WTC11 (cell line): ENCODE measurements around the gene TMC1. TPM values are rescaled to one million over a fixed set of nuclear protein-coding genes. Genes with fewer than 3 reads are reported as not detected.

Experiments used
- ATAC-seq: fragments of 200-7000 bp; cut with Tn5 transposase; 2 replicates; pipeline ENCODE4 v1.10.0; 2021; ENCODE audit warnings: mild to moderate bottlenecking, moderate library complexity
- CTCF ChIA-PET: fragments of 300-600 bp; sonication (Branson Sonifier 250); formaldehyde crosslinking; loops from one replicate; lab custom pipeline; 2021; ENCODE audit warnings: antibody characterized with exemption; lab: Charles Lee
- POLR2A ChIA-PET: fragments of 350-600 bp; sonication (Branson Sonifier 250); formaldehyde crosslinking; loops from one replicate; lab custom pipeline; 2021; ENCODE audit warnings: antibody characterized with exemption; lab: Charles Lee
- DNase-seq: peaks from one replicate; pipeline ENCODE4 v3.0.0; 2021; ENCODE audit warnings: low spot score
- H3K27ac Mint-ChIP-seq: 2 replicates; pipeline ENCODE4 v1.8.0; 2021; ENCODE audit warnings: mixed read lengths
- H3K27me3 Mint-ChIP-seq: 2 replicates; pipeline ENCODE4 v1.8.0; 2021; ENCODE audit warnings: low read depth, mild to moderate bottlenecking, moderate library complexity, mixed read lengths
- H3K36me3 Mint-ChIP-seq: 2 replicates; pipeline ENCODE4 v1.8.0; 2021; ENCODE audit warnings: mixed read lengths
- H3K4me1 Mint-ChIP-seq: 2 replicates; pipeline ENCODE4 v1.8.0; 2022; ENCODE audit warnings: mixed read lengths
- H3K4me3 Mint-ChIP-seq: 2 replicates; pipeline ENCODE4 v1.8.0; 2021; ENCODE audit warnings: mild to moderate bottlenecking, moderate library complexity, mixed read lengths
- H3K9me3 Mint-ChIP-seq: 2 replicates; pipeline ENCODE4 v1.8.0; 2021; ENCODE audit warnings: mixed read lengths
- AR ChIP-seq: fragments of 250-450 bp; sonication (Bioruptor Pico); IDR thresholded peaks from 2 replicates; pipeline ENCODE4 v1.9.0; 2021; ENCODE audit warnings: mild to moderate bottlenecking
- CBFB ChIP-seq: sonication (generic); formaldehyde crosslinking; IDR thresholded peaks from 2 replicates; pipeline ENCODE4 v1.8.1; 2022; ENCODE audit warnings: mild to moderate bottlenecking, low read depth, missing genetic modification reagents
- CDX4 ChIP-seq: fragments of 250-450 bp; sonication (Bioruptor Pico); IDR thresholded peaks from 2 replicates; pipeline ENCODE4 v1.9.0; 2021; ENCODE audit warnings: moderate library complexity, mild to moderate bottlenecking, inconsistent platforms, borderline replicate concordance
- ESRRA ChIP-seq: sonication (generic); formaldehyde crosslinking; IDR thresholded peaks from 2 replicates; pipeline ENCODE4 v1.8.1; 2022; ENCODE audit warnings: mild to moderate bottlenecking, missing genetic modification reagents, borderline replicate concordance
- ETV6 ChIP-seq: sonication (generic); formaldehyde crosslinking; IDR thresholded peaks from 2 replicates; pipeline ENCODE4 v1.8.1; 2022; ENCODE audit warnings: mild to moderate bottlenecking, missing genetic modification reagents
- FOXP1 ChIP-seq: sonication (generic); formaldehyde crosslinking; IDR thresholded peaks from 2 replicates; pipeline ENCODE4 v1.8.0; 2022; ENCODE audit warnings: missing genetic modification reagents, mild to moderate bottlenecking, moderate library complexity, borderline replicate concordance
- JUN ChIP-seq: sonication (generic); formaldehyde crosslinking; IDR thresholded peaks from 2 replicates; pipeline ENCODE4 v1.8.0; 2023; ENCODE audit warnings: mild to moderate bottlenecking, missing genetic modification reagents
- MYBL2 ChIP-seq: sonication (generic); formaldehyde crosslinking; IDR thresholded peaks from 2 replicates; pipeline ENCODE4 v1.8.1; 2023; ENCODE audit warnings: mild to moderate bottlenecking, moderate library complexity, missing genetic modification reagents
- NFYB ChIP-seq: sonication (generic); formaldehyde crosslinking; conservative IDR thresholded peaks from 2 replicates; pipeline ENCODE4 v1.8.0; 2022; ENCODE audit warnings: low read depth, missing genetic modification reagents
- NR3C1 ChIP-seq: sonication (generic); formaldehyde crosslinking; conservative IDR thresholded peaks from 2 replicates; pipeline ENCODE4 v1.8.1; 2023; ENCODE audit warnings: low read depth, mild to moderate bottlenecking, missing genetic modification reagents
- SMAD3 ChIP-seq: sonication (generic); formaldehyde crosslinking; IDR thresholded peaks from 2 replicates; pipeline ENCODE4 v1.8.0; 2022; ENCODE audit warnings: missing genetic modification reagents, mild to moderate bottlenecking, borderline replicate concordance
- SOX15 ChIP-seq: fragments of 250-450 bp; sonication (Bioruptor Pico); IDR thresholded peaks from 2 replicates; pipeline ENCODE4 v1.9.0; 2021; ENCODE audit warnings: mild to moderate bottlenecking
- TP53 ChIP-seq: sonication (generic); formaldehyde crosslinking; IDR thresholded peaks from 2 replicates; pipeline ENCODE4 v1.8.1; 2023; ENCODE audit warnings: mild to moderate bottlenecking, missing genetic modification reagents
- ZNF138 ChIP-seq: sonication (generic); formaldehyde crosslinking; conservative IDR thresholded peaks from 2 replicates; pipeline ENCODE4 v1.8.1; 2022; ENCODE audit warnings: mild to moderate bottlenecking, moderate library complexity, missing genetic modification reagents
- ZNF281 ChIP-seq: sonication (generic); formaldehyde crosslinking; IDR thresholded peaks from 2 replicates; pipeline ENCODE4 v1.8.0; 2023; ENCODE audit warnings: mild to moderate bottlenecking, missing genetic modification reagents
- ZNF532 ChIP-seq: fragments of 250-450 bp; sonication (Bioruptor Pico); IDR thresholded peaks from 2 replicates; pipeline ENCODE4 v1.9.0; 2021; ENCODE audit warnings: mild to moderate bottlenecking, borderline replicate concordance
- total RNA-seq: library from RNA; stranded (reverse); gene quantifications from 3 replicates; pipeline ENCODE4 v1.2.3, GENCODE V29; 2021

Gene TMC1
- total RNA-seq, 1 experiment from 2014 or later, result 0.31 TPM

- ChIA-PET CTCF (interaction anchor here (0.7 kb wide), 1 partner anchor 38 kb away, joined by 3 read pairs; no protein-coding TSS in a partner anchor), POLR2A (no interaction called here)
- peaks cover 4% of the 10 kb centered on the region; the same call in 1 of the 2 replicates for H3K36me3 Mint-ChIP-seq
- no peak overlapping the region for H3K27ac Mint-ChIP-seq
- no peaks in the 10 kb centered on the region for H3K4me1 Mint-ChIP-seq
- no peak overlapping the region for H3K4me3 Mint-ChIP-seq
- no peak for ATAC-seq
- TF ChIP-seq ESRRA (CRISPR knock-in tag), result no peak
- TF ChIP-seq ZNF281 (CRISPR knock-in tag), result no peak
- H3K27me3 Mint-ChIP-seq, result no peaks in the 10 kb centered on the region
- H3K9me3 Mint-ChIP-seq, result peaks cover 20% of the 10 kb centered on the region
- DNase-seq, result no peak
Measured at GRCh38 chr9:72882117-72882775, 360.8 kb downstream of the TMC1 start.

- Mint-ChIP-seq H3K27me3 (no peaks in the 10 kb centered on the region), H3K27ac (no peak overlapping the region), H3K36me3 (peaks cover 4% of the 10 kb centered on the region; the same call in 1 of the 2 replicates), H3K4me1 (no peaks in the 10 kb centered on the region), H3K9me3 (peaks cover 18% of the 10 kb centered on the region), H3K4me3 (no peak overlapping the region)
- CTCF ChIA-PET, result no interaction called here
- ATAC-seq (no peak), DNase-seq (no peak)
- POLR2A ChIA-PET, result no interaction called here
- TF ChIP-seq ETV6 (no peak), NFYB (CRISPR knock-in tag) (no peak), AR (CRISPR knock-in tag) (no peak), CDX4 (CRISPR knock-in tag) (no peak), NR3C1 (CRISPR knock-in tag) (no peak)
Measured at GRCh38 chr9:72883875-72884274, 362.5 kb downstream of the TMC1 start.

- Mint-ChIP-seq H3K27me3 (no peaks in the 10 kb centered on the region), H3K9me3 (peaks cover 18% of the 10 kb centered on the region), H3K4me1 (no peaks in the 10 kb centered on the region), H3K27ac (no peak overlapping the region), H3K4me3 (no peak overlapping the region), H3K36me3 (peaks cover 4% of the 10 kb centered on the region; the same call in 1 of the 2 replicates)
- POLR2A ChIA-PET, result no interaction called here
- CTCF ChIA-PET, result no interaction called here
- no peak for ATAC-seq
- DNase-seq, result no peak
- no peak for TF ChIP-seq CDX4 (CRISPR knock-in tag)
- no peak for TF ChIP-seq TP53 (CRISPR knock-in tag)
- TF ChIP-seq ZNF532 (CRISPR knock-in tag), result no peak
- TF ChIP-seq SOX15 (CRISPR knock-in tag), result no peak
- TF ChIP-seq AR (CRISPR knock-in tag), result no peak
- TF ChIP-seq JUN (CRISPR knock-in tag), result no peak
- TF ChIP-seq SMAD3, result no peak
- no peak for TF ChIP-seq FOXP1 (CRISPR knock-in tag)
- TF ChIP-seq ZNF138 (CRISPR knock-in tag), result no peak
- no peak for TF ChIP-seq CBFB
- TF ChIP-seq MYBL2 (CRISPR knock-in tag), result no peak
Measured at GRCh38 chr9:72884508-72884907, 363.1 kb downstream of the TMC1 start.
